Islet of Langerhans (tissue), 1 donor: Measurements from ENCODE around the gene SGO2.
A peak's percentile ranks its signal among the peaks of the same experiment; 100 is the strongest.
"Not testable (repeated sequence)": the region's sequence is repeated elsewhere in the genome, so short reads cannot be mapped to it uniquely, and the experiment has no call there.

Source experiments
- FAIRE-seq: peaks from one replicate; lab custom pipeline; 2011; peaks lifted over from hg19 to GRCh38; lab: Jason Lieb, UNC

SGO2 gene

GRCh38 chr2:200593905-200594304 lies 67.9 kb downstream of the SGO2 start:
- no peak for FAIRE-seq

- FAIRE-seq = no peak
Measured at GRCh38 chr2:200595913-200596312, 69.9 kb downstream of the SGO2 start.

GRCh38 chr2:200596774-200597570 lies 71.0 kb downstream of the SGO2 start:
- FAIRE-seq = peak; percentile 90

GRCh38 chr2:200599206-200599605 lies 73.2 kb downstream of the SGO2 start:
- no peak for FAIRE-seq

- FAIRE-seq = no peak
Measured at GRCh38 chr2:200600549-200601225, 74.7 kb downstream of the SGO2 start.

GRCh38 chr2:200602584-200602983 lies 76.6 kb downstream of the SGO2 start:
- no peak for FAIRE-seq

GRCh38 chr2:200603972-200604371 lies 78.0 kb downstream of the SGO2 start:
- FAIRE-seq = no peak

GRCh38 chr2:200604571-200605255 lies 78.7 kb downstream of the SGO2 start:
- FAIRE-seq = no peak

GRCh38 chr2:200608341-200609027 lies 82.5 kb downstream of the SGO2 start:
- no peak for FAIRE-seq

- no peak for FAIRE-seq
Measured at GRCh38 chr2:200609028-200609614, 83.1 kb downstream of the SGO2 start.

GRCh38 chr2:200610217-200610616 lies 84.2 kb downstream of the SGO2 start:
- FAIRE-seq = not testable (repeated sequence)

- no peak for FAIRE-seq
Measured at GRCh38 chr2:200613692-200614091, 87.7 kb downstream of the SGO2 start.

- no peak for FAIRE-seq
Measured at GRCh38 chr2:200614249-200614648, 88.2 kb downstream of the SGO2 start.

GRCh38 chr2:200615247-200615646 lies 89.2 kb downstream of the SGO2 start:
- no peak for FAIRE-seq

- FAIRE-seq = peak; percentile 53
Measured at GRCh38 chr2:200616193-200616592, 90.2 kb downstream of the SGO2 start.

GRCh38 chr2:200616656-200617055 lies 90.6 kb downstream of the SGO2 start:
- no peak for FAIRE-seq

GRCh38 chr2:200617156-200618053 lies 91.4 kb downstream of the SGO2 start:
- FAIRE-seq = no peak

- FAIRE-seq = no peak
Measured at GRCh38 chr2:200618054-200618419, 92.0 kb downstream of the SGO2 start.

- FAIRE-seq = no peak
Measured at GRCh38 chr2:200618590-200619021, 92.6 kb downstream of the SGO2 start.

- no peak for FAIRE-seq
Measured at GRCh38 chr2:200619279-200619678, 93.3 kb downstream of the SGO2 start.
